Neuronal stem cell (in vitro differentiated cells): ENCODE measurements around the gene UNKL.
A peak's percentile ranks its signal among the peaks of the same experiment; 100 is the strongest.

Experiments used
- DNase-seq: peaks from one replicate; pipeline ENCODE4 v3.0.0-alpha.2; 2013; ENCODE audit warnings: low spot score
- H2AFZ ChIP-seq: one replicate; pipeline ENCODE4 v1.6.1; 2013; ENCODE audit warnings: mild to moderate bottlenecking, low read length, inconsistent platforms
- H2AK5ac ChIP-seq: 2 replicates; pipeline ENCODE4 v1.6.1; 2013; ENCODE audit warnings: low read depth, mild to moderate bottlenecking, inconsistent platforms, low read length, moderate library complexity, mixed read lengths
- H2BK120ac ChIP-seq: 2 replicates; pipeline ENCODE4 v1.6.1; 2013; ENCODE audit warnings: low read depth, mild to moderate bottlenecking, inconsistent platforms, low read length, moderate library complexity, mixed read lengths
- H2BK12ac ChIP-seq: one replicate; pipeline ENCODE4 v1.6.1; 2013; ENCODE audit warnings: low read length, inconsistent platforms
- H2BK15ac ChIP-seq: 2 replicates; pipeline ENCODE4 v1.6.1; 2013; ENCODE audit warnings: mild to moderate bottlenecking, low read length, inconsistent platforms, mixed read lengths
- H2BK5ac ChIP-seq: one replicate; pipeline ENCODE4 v1.6.1; 2013; ENCODE audit warnings: inconsistent platforms, mild to moderate bottlenecking, low read length, moderate library complexity
- H3K14ac ChIP-seq: one replicate; pipeline ENCODE4 v1.6.1; 2013; ENCODE audit warnings: low read length, inconsistent platforms
- H3K18ac ChIP-seq: 2 replicates; pipeline ENCODE4 v1.6.1; 2013; ENCODE audit warnings: low read length, inconsistent platforms
- H3K23ac ChIP-seq: 2 replicates; pipeline ENCODE4 v1.6.1; 2013; ENCODE audit warnings: low read depth, mild to moderate bottlenecking, mixed read lengths, low read length, inconsistent platforms; ENCODE audit not compliant: poor library complexity
- H3K27ac ChIP-seq: replicated peaks from 3 replicates; pipeline ENCODE4 v1.5.1; 2013; ENCODE audit warnings: low read length, inconsistent platforms
- H3K27me3 ChIP-seq, 3 experiments: 2 replicates each; pipeline ENCODE4 v1.6.1; 2013; ENCODE audit warnings: low read length in 3 of 3, mild to moderate bottlenecking in 2 of 3, inconsistent platforms in 1 of 3, low read depth in 1 of 3, mixed read lengths in 1 of 3, moderate library complexity in 1 of 3; ENCODE audit not compliant: control insufficient read depth in 3 of 3, insufficient read depth in 3 of 3
- H3K36me3 ChIP-seq, 2 donors: replicated peaks in 1 of 2; 2 replicates each; pipeline ENCODE4 v1.6.1; 2013; ENCODE audit warnings: low read length in 2 of 2; ENCODE audit not compliant: control insufficient read depth in 2 of 2, insufficient read depth in 2 of 2
- H3K4ac ChIP-seq: 2 replicates; pipeline ENCODE4 v1.6.1; 2013; ENCODE audit warnings: inconsistent platforms, mild to moderate bottlenecking, low read length, moderate library complexity
- H3K4me1 ChIP-seq, 2 donors: 1 replicate in 1 of 2; 2 replicates in 1 of 2; pipeline ENCODE4 v1.6.1; 2013; ENCODE audit warnings: low read length in 2 of 2, low read depth in 1 of 2; ENCODE audit not compliant: control insufficient read depth in 2 of 2, insufficient read depth in 1 of 2
- H3K4me2 ChIP-seq: one replicate; pipeline ENCODE4 v1.6.1; 2013; ENCODE audit warnings: mild to moderate bottlenecking, low read length, inconsistent platforms; ENCODE audit not compliant: insufficient read depth, poor library complexity, severe bottlenecking
- H3K4me3 ChIP-seq, 2 donors: 2 replicates each; pipeline ENCODE4 v1.5.1; 2013; ENCODE audit warnings: low read length in 2 of 2, mild to moderate bottlenecking in 2 of 2, inconsistent platforms in 1 of 2, moderate library complexity in 1 of 2
- H3K79me1 ChIP-seq: one replicate; pipeline ENCODE4 v1.6.1; 2013; ENCODE audit warnings: low read depth, mild to moderate bottlenecking, inconsistent platforms, low read length, moderate library complexity
- H3K9ac ChIP-seq: one replicate; pipeline ENCODE4 v1.6.1; 2013; ENCODE audit warnings: mild to moderate bottlenecking, low read depth, low read length, inconsistent platforms; ENCODE audit not compliant: poor library complexity
- H3K9me3 ChIP-seq, 2 donors: replicated peaks in 1 of 2; 2 replicates each; pipeline versions ENCODE3 to v1.6.1; 2013; ENCODE audit warnings: low read length in 2 of 2, mild to moderate bottlenecking in 2 of 2, inconsistent platforms in 1 of 2, low read depth in 1 of 2, mixed read lengths in 1 of 2, moderate library complexity in 1 of 2; ENCODE audit not compliant: control insufficient read depth in 2 of 2, insufficient read depth in 1 of 2
- H4K8ac ChIP-seq: one replicate; pipeline ENCODE4 v1.6.1; 2013; ENCODE audit warnings: low read depth, mild to moderate bottlenecking, inconsistent platforms, low read length, moderate library complexity
- H4K91ac ChIP-seq: one replicate; pipeline ENCODE4 v1.6.1; 2013; ENCODE audit warnings: low read length, low read depth, mild to moderate bottlenecking, inconsistent platforms; ENCODE audit not compliant: poor library complexity
- WGBS, 2 donors: extraction: QIAGEN DNeasy Blood & Tissue Kit; methylation state at CpG; one replicate each; pipeline ENCODE4 v1.1.7; 2013; ENCODE audit warnings: missing lambda C conversion rate in 2 of 2, mixed read lengths in 1 of 2; ENCODE audit not compliant: insufficient read length in 2 of 2, insufficient replicate concordance in 1 of 2; ENCODE audit errors: extremely low coverage in 2 of 2; 5-methylcytosine and 5-hydroxymethylcytosine counted together

Gene UNKL

GRCh38 chr16:1455190-1456171 lies 41.0 kb upstream of the UNKL start:
- Histone ChIP-seq H3K9me3 (no peaks in the 10 kb centered on the region), H3K14ac (peak overlapping the region; percentile 21), H3K23ac (no peak overlapping the region), H2BK5ac (peak overlapping the region; percentile 39), H4K91ac (no peak overlapping the region), H3K27ac (no peak overlapping the region), H3K4ac (no peak overlapping the region), H3K9ac (no peak overlapping the region), H3K4me3 (no peak overlapping the region), H2AK5ac (no peak overlapping the region), H2BK120ac (no peak overlapping the region), H2BK15ac (no peak overlapping the region), H3K36me3 (peaks cover 23 to 76% of the 10 kb centered on the region in 2 donors), H3K79me1 (peaks cover 3% of the 10 kb centered on the region), H2AFZ (no peak overlapping the region), H3K4me1 (no peaks in the 10 kb centered on the region), H3K27me3 (no peaks in the 10 kb centered on the region), H3K18ac (no peak overlapping the region), H3K4me2 (no peak overlapping the region), H2BK12ac (no peak overlapping the region), H4K8ac (no peak overlapping the region)
- WGBS, 2 donors, result no CpG with 5 or more reads among the region's 41 CpGs
- no peak for DNase-seq

GRCh38 chr16:1454561-1454960 lies 40.1 kb upstream of the UNKL start:
- no CpG with 5 or more reads among the region's 17 CpGs for WGBS, 2 donors
- no peak overlapping the region for H3K4me2 ChIP-seq

GRCh38 chr16:1453316-1453715 lies 38.8 kb upstream of the UNKL start:
- no peak overlapping the region for H4K8ac ChIP-seq

More at GRCh38 chr16:1454561-1454960, 40.1 kb upstream of the UNKL start:
- H2BK15ac ChIP-seq, result no peak overlapping the region
- H3K27ac ChIP-seq, result no peak overlapping the region
- DNase-seq, result no peak
- no peak overlapping the region for H2BK5ac ChIP-seq
- H3K4me1 ChIP-seq, result no peaks in the 10 kb centered on the region
- no peak overlapping the region for H2BK120ac ChIP-seq
- H3K9me3 ChIP-seq, result no peaks in the 10 kb centered on the region
- no peak overlapping the region for H2BK12ac ChIP-seq
- H4K91ac ChIP-seq, result no peak overlapping the region
- peak overlapping the region; percentile 4 for H3K9ac ChIP-seq
- no peak overlapping the region for H3K4ac ChIP-seq
- H3K27me3 ChIP-seq, result no peaks in the 10 kb centered on the region
- H3K79me1 ChIP-seq, result peaks cover 2% of the 10 kb centered on the region
- no peak overlapping the region for H2AFZ ChIP-seq
- no peak overlapping the region for H4K8ac ChIP-seq
- no peak overlapping the region for H2AK5ac ChIP-seq
- H3K18ac ChIP-seq, result no peak overlapping the region
- H3K14ac ChIP-seq, result no peak overlapping the region
- H3K23ac ChIP-seq, result no peak overlapping the region
- peaks cover 21 to 81% of the 10 kb centered on the region in 2 donors for H3K36me3 ChIP-seq
- no peak overlapping the region for H3K4me3 ChIP-seq

GRCh38 chr16:1452530-1452929 lies 38.0 kb upstream of the UNKL start:
- Histone ChIP-seq H3K36me3 (peaks cover 27 to 91% of the 10 kb centered on the region in 2 donors), H2BK15ac (no peak overlapping the region), H2AFZ (no peak overlapping the region), H2BK120ac (no peak overlapping the region), H3K4me3 (no peak overlapping the region), H2BK5ac (no peak overlapping the region), H3K18ac (no peak overlapping the region), H2BK12ac (no peak overlapping the region), H4K8ac (no peak overlapping the region), H3K4ac (no peak overlapping the region), H3K27ac (no peak overlapping the region), H3K79me1 (peaks cover 5% of the 10 kb centered on the region), H4K91ac (no peak overlapping the region), H3K27me3 (no peaks in the 10 kb centered on the region), H3K9ac (no peak overlapping the region), H3K4me1 (no peaks in the 10 kb centered on the region), H3K4me2 (no peak overlapping the region), H3K9me3 (no peaks in the 10 kb centered on the region), H3K14ac (no peak overlapping the region), H3K23ac (no peak overlapping the region), H2AK5ac (no peak overlapping the region)
- WGBS, 2 donors, result no CpG with 5 or more reads among the region's 20 CpGs
- DNase-seq, result no peak

More at GRCh38 chr16:1453316-1453715, 38.8 kb upstream of the UNKL start:
- no CpG with 5 or more reads among the region's 19 CpGs for WGBS, 2 donors
- no peak overlapping the region for H2AK5ac ChIP-seq
- H3K4ac ChIP-seq, result no peak overlapping the region
- no peak overlapping the region for H3K18ac ChIP-seq
- H3K36me3 ChIP-seq, result peaks cover 23 to 88% of the 10 kb centered on the region in 2 donors
- no peak overlapping the region for H4K91ac ChIP-seq
- H3K4me1 ChIP-seq, result no peaks in the 10 kb centered on the region
- no peak overlapping the region for H2BK5ac ChIP-seq
- no peak overlapping the region for H3K23ac ChIP-seq
- H2BK120ac ChIP-seq, result no peak overlapping the region
- no peaks in the 10 kb centered on the region for H3K27me3 ChIP-seq
- no peak overlapping the region for H3K27ac ChIP-seq
- H3K14ac ChIP-seq, result no peak overlapping the region
- DNase-seq, result no peak
- no peak overlapping the region for H3K4me3 ChIP-seq
- no peak overlapping the region for H2AFZ ChIP-seq
- H3K4me2 ChIP-seq, result no peak overlapping the region
- H2BK15ac ChIP-seq, result no peak overlapping the region
- H2BK12ac ChIP-seq, result no peak overlapping the region
- peaks cover 2% of the 10 kb centered on the region for H3K79me1 ChIP-seq
- no peak overlapping the region for H3K9ac ChIP-seq
- H3K9me3 ChIP-seq, result no peaks in the 10 kb centered on the region
